ENCODE data around the gene STMP1. TPM values are rescaled to one million over a fixed set of nuclear protein-coding genes. Genes with fewer than 3 reads are reported as not detected.
"Not testable (repeated sequence)": the region's sequence is repeated elsewhere in the genome, so short reads cannot be mapped to it uniquely, and the experiment has no call there.

The STMP1 gene
- total RNA-seq, 2 donors from 2014 or later = 17.1 to 17.8 TPM

DNA sequence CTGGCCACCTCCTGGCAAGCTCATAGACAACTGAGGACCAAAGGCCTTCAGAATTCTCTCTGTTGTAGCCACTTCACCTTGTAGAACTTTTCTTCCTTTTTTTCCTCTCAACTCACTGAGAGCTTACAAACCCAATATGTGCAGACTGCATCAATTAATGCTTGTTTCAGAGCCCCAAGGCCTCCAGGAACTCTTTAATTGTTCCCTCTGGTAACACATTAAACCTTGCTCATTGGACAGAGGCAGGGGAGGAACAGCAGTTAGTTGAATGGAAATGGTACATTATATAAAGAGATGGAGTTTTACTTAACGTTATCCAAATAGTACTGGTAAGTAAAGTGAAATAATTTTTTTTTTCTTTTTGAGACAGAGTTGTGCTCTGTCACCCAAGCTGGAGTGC is 25.2 kb downstream of the STMP1 start:
- ATAC-seq (replicated peaks in 1 of 2) (no peak), DNase-seq (no peak)
- Mint-ChIP-seq H3K9me3 (no peaks in the 10 kb centered on the region), H3K27ac (no peak overlapping the region), H3K4me1 (ENCODE audit: low read depth) (no peaks in the 10 kb centered on the region), H3K27me3 (ENCODE audit: low read depth) (no peaks in the 10 kb centered on the region), H3K36me3 (ENCODE audit: insufficient read depth in 2 of 2) (no peaks in the 10 kb centered on the region), H3K4me3 (no peak overlapping the region)

DNA sequence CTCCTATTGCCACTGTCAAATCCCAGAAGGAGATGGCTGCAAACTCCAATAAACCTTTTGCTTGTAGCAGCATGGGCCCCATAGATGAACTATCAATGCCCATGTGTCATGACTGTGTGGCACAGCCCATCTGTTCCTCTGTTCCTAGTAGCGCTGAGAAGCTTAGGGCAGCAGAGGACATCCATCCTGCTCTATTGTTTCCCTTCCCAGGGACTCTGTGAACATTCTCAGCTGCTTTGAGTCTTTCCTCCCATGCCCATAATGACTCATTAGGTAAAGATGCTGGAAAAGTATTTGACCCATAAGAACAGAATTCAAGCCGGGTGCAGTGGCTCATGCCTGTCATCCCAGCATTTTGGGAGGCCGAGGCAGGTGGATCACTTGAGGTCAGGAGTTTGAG is 28.3 kb downstream of the STMP1 start:
- H3K9me3 Mint-ChIP-seq = no peaks in the 10 kb centered on the region
- DNase-seq (no peak), ATAC-seq (replicated peaks in 1 of 2) (no peak)
- H3K36me3 Mint-ChIP-seq (ENCODE audit: insufficient read depth in 2 of 2) = no peaks in the 10 kb centered on the region
- no peak overlapping the region for H3K4me3 Mint-ChIP-seq
- H3K27me3 Mint-ChIP-seq (ENCODE audit: low read depth) = no peaks in the 10 kb centered on the region
- H3K27ac Mint-ChIP-seq = no peak overlapping the region
- H3K4me1 Mint-ChIP-seq (ENCODE audit: low read depth) = no peaks in the 10 kb centered on the region

DNA sequence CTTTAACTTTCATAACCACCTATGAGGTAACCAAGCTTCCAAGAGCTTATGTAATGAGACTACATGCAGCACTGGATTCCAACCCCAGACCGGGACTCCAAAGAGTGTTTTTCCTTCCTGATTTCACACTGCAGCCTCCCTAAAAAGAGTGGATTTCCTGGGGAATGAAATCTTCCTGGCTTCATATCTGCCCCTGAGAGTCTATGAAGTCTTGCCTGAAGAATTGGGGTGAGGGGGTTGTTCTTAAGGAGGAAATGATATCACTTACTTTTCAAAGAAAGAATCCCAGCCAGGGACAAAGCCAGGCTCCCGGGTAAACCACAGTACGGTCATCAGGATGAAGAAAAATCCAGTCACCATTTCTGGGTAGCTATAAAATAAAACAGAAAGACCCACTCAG is 29.7 kb downstream of the STMP1 start:
- Mint-ChIP-seq H3K27ac (no peak overlapping the region), H3K4me3 (no peak overlapping the region), H3K27me3 (ENCODE audit: low read depth) (no peaks in the 10 kb centered on the region), H3K36me3 (ENCODE audit: insufficient read depth in 2 of 2) (no peaks in the 10 kb centered on the region), H3K4me1 (ENCODE audit: low read depth) (no peaks in the 10 kb centered on the region), H3K9me3 (no peaks in the 10 kb centered on the region)
- no peak for DNase-seq
- no peak for ATAC-seq (replicated peaks in 1 of 2)

DNA sequence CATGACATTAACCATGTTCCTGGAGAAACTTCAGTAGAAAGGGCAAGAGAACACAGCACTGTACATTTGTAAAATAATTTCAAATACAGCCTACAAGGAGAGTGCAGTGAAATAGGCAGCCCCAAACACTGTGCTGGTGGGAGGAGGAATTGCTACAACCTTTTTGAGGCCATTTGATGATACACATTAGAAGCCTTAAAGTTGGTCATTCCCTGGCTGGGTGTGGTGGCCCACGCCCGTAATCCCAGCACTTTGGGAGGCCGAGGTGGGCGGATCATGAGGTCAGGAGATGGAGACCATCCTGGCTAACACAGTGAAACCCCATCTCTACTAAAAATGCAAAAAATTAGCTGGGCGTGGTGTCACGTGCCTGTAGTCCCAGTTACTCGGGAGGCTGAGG is 30.3 kb downstream of the STMP1 start:
- not testable (repeated sequence) for DNase-seq; H3K9me3 Mint-ChIP-seq; H3K4me3 Mint-ChIP-seq; ATAC-seq (replicated peaks in 1 of 2); H3K36me3 Mint-ChIP-seq (ENCODE audit: insufficient read depth in 2 of 2); H3K27me3 Mint-ChIP-seq (ENCODE audit: low read depth); H3K4me1 Mint-ChIP-seq (ENCODE audit: low read depth); H3K27ac Mint-ChIP-seq

DNA sequence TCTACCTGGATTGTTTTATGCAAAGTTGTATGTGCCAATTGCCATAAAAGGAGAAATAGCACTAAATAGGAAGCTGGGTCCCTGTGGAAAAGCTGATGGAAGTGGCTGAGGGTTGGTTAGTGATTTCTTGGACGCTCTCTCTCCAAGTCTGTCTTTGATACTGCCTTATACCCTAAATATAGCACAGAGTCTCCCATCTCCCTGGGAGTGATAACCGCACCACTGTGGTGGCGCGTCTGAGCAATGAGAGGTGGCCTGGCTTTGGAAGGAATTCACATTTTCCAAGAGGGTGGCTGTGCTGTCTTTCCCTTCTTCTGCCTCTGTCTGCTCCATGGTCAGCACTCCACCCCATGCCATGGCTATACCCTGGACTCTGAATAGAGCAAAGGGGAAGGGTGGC is 31.2 kb downstream of the STMP1 start:
- Mint-ChIP-seq H3K36me3 (ENCODE audit: insufficient read depth in 2 of 2) (no peaks in the 10 kb centered on the region), H3K27ac (no peak overlapping the region), H3K4me1 (ENCODE audit: low read depth) (no peaks in the 10 kb centered on the region), H3K27me3 (ENCODE audit: low read depth) (no peaks in the 10 kb centered on the region), H3K4me3 (no peak overlapping the region), H3K9me3 (no peaks in the 10 kb centered on the region)
- DNase-seq = no peak
- no peak for ATAC-seq (replicated peaks in 1 of 2)

DNA sequence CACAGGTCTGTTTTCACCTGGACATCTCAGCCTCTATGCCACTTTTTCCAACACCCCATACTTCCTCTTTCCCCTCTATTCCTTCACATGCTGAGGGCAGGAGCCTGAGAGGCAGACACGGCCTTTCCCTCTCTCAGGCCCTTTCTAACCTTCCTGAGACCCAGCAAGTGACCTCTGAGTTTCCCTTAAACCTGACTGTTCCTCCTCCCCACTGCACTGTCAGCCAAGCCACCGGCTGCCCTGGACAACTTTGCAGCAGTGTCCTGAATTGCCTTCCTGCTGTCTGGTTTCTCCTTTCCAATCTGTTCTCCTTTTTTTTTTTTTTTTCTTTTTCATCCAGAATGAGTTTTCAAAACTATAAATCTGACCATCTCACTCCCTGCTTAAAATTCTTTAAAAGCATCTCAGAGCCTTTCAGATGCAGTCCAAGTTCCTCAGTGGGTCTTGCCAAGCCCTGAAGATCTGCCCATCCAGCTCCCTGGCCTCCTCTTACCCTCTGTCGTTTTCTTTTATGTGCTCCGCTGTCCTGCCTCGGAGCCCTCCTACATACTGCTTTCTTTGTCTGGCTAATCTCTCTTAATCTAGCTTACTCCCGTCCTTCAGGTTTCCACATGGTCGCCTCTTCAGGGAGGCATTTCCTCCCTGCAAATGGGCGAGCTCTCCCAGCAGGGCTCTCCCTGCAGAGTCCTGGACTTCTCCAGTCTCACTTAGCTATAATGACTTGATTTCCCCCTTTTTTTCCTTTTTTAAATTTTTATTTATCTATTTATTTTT is 35.1 kb downstream of the STMP1 start:
- Mint-ChIP-seq H3K27ac (no peak overlapping the region), H3K27me3 (ENCODE audit: low read depth) (no peaks in the 10 kb centered on the region), H3K4me1 (ENCODE audit: low read depth) (no peaks in the 10 kb centered on the region), H3K36me3 (ENCODE audit: insufficient read depth in 2 of 2) (no peaks in the 10 kb centered on the region), H3K9me3 (no peaks in the 10 kb centered on the region), H3K4me3 (no peak overlapping the region)
- ATAC-seq (replicated peaks in 1 of 2) = no peak
- no peak for DNase-seq

DNA sequence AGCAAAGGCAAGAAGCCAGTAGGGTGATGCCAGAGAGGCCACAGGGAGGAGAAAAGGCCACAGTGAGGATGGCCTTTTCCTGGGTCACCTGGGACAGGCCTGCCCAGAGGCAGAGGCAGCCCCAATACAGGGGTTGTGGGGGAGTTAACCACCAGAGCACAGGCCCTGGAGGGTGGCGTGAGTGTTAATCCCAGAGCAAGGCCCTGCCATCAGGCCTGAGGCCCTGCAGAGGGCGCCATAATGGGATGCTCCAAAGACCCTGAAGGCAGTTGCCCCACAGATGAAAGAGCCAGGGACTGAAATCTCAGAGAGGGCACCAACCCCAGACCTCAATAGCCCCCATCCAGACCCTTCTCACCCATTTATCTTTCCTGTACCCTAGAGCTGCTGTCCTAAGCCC is 41.8 kb downstream of the STMP1 start:
- peak in 1 of 2 donors; percentile 11 for DNase-seq
- no peak for ATAC-seq (replicated peaks in 1 of 2)
- H3K9me3 Mint-ChIP-seq = no peaks in the 10 kb centered on the region

DNA sequence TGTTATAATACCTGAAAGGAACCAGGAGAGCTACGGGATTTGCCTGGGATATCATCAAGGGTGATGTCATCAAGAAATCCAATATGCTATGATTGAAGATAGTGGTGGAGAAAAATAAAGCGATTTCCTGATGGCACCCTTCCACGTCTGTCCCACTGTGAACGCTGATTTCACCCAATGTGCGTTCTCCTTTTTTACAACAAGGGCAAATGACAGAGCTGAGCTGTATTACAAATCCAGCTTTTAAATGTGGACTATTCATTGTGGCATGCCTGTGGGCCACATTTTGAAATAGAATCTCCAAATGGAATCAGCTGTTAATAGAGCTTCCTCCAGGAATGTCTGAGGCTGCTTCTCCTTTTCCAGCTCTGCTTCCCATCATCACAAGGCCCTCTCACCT is 42.4 kb downstream of the STMP1 start:
- no peak for ATAC-seq (replicated peaks in 1 of 2)
- Mint-ChIP-seq H3K27me3 (ENCODE audit: low read depth) (no peaks in the 10 kb centered on the region), H3K36me3 (ENCODE audit: insufficient read depth in 2 of 2) (no peaks in the 10 kb centered on the region), H3K27ac (no peak overlapping the region), H3K9me3 (no peaks in the 10 kb centered on the region), H3K4me1 (ENCODE audit: low read depth) (no peaks in the 10 kb centered on the region), H3K4me3 (no peak overlapping the region)
- DNase-seq = no peak

More for the DNA sequence above, 41.8 kb downstream of the STMP1 start:
- H3K4me3 Mint-ChIP-seq = no peak overlapping the region
- no peaks in the 10 kb centered on the region for H3K4me1 Mint-ChIP-seq (ENCODE audit: low read depth)
- no peaks in the 10 kb centered on the region for H3K27me3 Mint-ChIP-seq (ENCODE audit: low read depth)
- H3K36me3 Mint-ChIP-seq (ENCODE audit: insufficient read depth in 2 of 2) = no peaks in the 10 kb centered on the region
- H3K27ac Mint-ChIP-seq = no peak overlapping the region

DNA sequence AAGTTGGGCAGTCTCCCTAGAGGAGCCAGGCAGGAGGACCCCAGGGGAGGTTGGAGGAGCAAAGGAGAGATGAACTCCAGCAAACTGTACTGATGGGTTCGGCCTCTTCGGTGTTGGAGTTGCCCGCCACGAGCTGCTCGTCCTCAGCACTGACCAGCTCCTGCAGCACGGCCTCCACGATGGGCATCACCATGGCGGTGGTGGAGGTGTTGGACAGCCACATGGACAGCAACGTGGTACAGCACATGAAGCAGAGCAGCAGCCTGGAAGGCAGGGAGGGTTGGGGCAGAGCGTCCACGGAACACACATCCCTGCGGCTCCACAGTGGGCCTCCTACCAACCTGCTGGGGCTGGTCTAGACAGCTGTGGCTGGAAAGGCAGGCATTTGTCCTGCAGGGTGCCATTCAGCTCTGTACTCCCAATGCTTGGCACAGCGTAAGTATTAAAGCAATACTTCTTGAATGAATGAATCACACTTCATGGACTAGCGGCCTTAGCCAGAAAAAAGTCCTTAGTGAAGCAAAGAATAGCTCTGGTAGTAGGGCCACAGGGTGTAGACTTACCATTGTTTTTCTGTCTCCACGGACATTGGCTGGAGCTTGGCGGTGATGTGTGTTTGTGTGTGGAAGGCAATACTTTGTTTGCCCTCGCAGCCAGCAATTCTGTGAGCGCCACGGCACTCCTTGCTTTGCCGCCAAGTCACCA is 43.9 kb downstream of the STMP1 start:
- H3K27ac Mint-ChIP-seq = no peak overlapping the region
- no peak overlapping the region for H3K4me3 Mint-ChIP-seq
- no peaks in the 10 kb centered on the region for H3K36me3 Mint-ChIP-seq (ENCODE audit: insufficient read depth in 2 of 2)
- no peaks in the 10 kb centered on the region for H3K27me3 Mint-ChIP-seq (ENCODE audit: low read depth)
- ATAC-seq (replicated peaks in 1 of 2) (no peak), DNase-seq (no peak)
- no peaks in the 10 kb centered on the region for H3K9me3 Mint-ChIP-seq
- no peaks in the 10 kb centered on the region for H3K4me1 Mint-ChIP-seq (ENCODE audit: low read depth)

DNA sequence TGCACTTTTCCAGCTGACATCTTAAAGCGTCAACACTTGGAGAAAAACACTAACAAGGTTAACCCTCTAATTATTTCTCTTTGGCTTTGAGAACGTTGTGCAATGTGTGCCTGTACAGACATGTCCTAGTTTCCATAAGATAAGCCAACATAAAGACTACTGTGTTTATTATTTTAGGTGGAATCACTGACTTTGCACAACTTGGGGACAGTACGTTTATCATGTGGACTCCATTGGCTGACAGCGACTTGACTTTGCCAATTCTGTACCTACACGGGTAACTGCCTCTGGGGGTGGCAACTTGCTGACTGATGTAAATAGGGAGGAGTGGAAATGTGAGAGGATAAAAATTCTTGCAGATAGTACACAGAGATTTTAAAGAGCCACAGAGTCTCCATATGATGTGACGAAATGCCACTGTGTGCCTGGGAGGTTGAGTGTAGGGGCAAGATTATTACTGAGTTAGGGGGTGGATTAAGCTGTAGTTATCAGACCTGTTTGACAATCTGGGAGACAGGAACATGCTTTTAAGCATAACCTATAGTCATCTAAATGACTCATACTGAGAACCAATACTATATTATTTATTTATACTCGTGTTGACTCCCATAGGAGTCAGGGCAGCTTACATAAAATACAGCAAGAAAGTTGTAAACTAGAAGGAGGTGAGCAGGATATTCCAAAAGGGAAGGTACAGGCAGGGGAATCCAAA is 44.7 kb downstream of the STMP1 start:
- ATAC-seq (replicated peaks in 1 of 2) = no peak
- Mint-ChIP-seq H3K27ac (no peak overlapping the region), H3K4me3 (no peak overlapping the region), H3K27me3 (ENCODE audit: low read depth) (no peaks in the 10 kb centered on the region), H3K9me3 (no peaks in the 10 kb centered on the region), H3K4me1 (ENCODE audit: low read depth) (no peaks in the 10 kb centered on the region), H3K36me3 (ENCODE audit: insufficient read depth in 2 of 2) (no peaks in the 10 kb centered on the region)
- no peak for DNase-seq

DNA sequence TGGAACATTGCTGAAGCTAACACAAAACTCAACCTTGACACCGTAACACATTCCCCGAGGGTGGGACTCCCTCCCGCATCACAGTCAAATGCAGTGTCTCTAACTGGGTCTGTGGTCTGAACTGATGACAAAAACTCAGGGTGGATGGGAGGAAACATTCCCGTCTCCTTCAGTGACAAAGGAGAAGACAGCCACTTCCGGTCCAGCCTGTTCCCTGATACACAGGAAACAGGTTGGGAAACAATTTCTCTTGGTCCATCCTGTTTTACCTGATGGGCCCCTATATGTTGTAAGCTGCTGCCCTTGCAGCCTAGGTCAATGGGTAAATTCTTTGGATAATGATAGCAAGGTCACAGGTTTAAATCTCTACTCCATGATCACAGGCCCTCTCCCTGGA is 45.3 kb downstream of the STMP1 start:
- Mint-ChIP-seq H3K4me1 (ENCODE audit: low read depth) (no peaks in the 10 kb centered on the region), H3K36me3 (ENCODE audit: insufficient read depth in 2 of 2) (no peaks in the 10 kb centered on the region), H3K9me3 (no peaks in the 10 kb centered on the region), H3K4me3 (no peak overlapping the region), H3K27ac (no peak overlapping the region), H3K27me3 (ENCODE audit: low read depth) (no peaks in the 10 kb centered on the region)
- no peak for ATAC-seq (replicated peaks in 1 of 2)
- no peak for DNase-seq

DNA sequence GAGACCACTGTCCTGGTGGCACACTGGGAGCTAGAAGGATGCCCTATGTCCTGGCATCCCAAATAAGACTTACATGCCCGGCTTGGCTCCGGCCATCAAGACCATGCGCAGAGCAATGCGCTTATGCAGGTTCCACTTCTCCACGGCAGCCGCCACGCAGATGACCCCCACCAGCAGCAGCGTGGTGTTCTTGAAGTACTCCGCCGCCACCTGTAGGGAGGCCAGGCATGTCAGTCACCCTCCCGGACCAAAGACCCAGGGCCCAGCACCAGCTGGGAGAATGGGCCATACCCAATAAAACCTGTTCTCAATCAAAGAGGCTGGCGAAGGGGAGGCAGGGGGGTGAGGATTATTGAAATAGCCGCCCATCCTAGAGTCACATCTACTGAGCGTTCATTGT is 45.7 kb downstream of the STMP1 start:
- ATAC-seq (replicated peaks in 1 of 2) (no peak), DNase-seq (no peak)
- Mint-ChIP-seq H3K27ac (no peak overlapping the region), H3K4me1 (ENCODE audit: low read depth) (no peaks in the 10 kb centered on the region), H3K36me3 (ENCODE audit: insufficient read depth in 2 of 2) (no peaks in the 10 kb centered on the region), H3K4me3 (no peak overlapping the region), H3K27me3 (ENCODE audit: low read depth) (no peaks in the 10 kb centered on the region), H3K9me3 (no peaks in the 10 kb centered on the region)

DNA sequence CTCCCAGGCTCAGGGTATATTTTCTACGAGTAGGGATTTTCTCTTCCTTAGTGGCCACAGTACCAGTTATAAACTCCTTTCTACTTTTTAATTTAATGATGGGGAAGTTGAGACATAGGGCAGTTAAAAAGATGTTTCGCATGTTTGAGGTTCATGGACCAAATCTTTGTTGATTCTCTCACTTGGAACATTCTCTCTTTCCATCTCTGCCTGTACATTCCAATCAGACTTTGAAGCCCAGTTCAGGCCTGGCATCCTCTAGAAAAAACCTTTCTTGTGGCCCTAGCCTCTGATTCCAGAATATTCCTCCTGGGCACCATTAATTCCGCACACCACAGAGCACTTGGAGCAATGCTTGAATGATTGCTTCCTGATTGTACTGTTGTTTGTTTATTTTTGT is 47.2 kb downstream of the STMP1 start:
- ATAC-seq (replicated peaks in 1 of 2) (no peak), DNase-seq (no peak)
- Mint-ChIP-seq H3K9me3 (no peaks in the 10 kb centered on the region), H3K36me3 (ENCODE audit: insufficient read depth in 2 of 2) (no peaks in the 10 kb centered on the region), H3K27ac (no peak overlapping the region), H3K4me1 (ENCODE audit: low read depth) (no peaks in the 10 kb centered on the region), H3K27me3 (ENCODE audit: low read depth) (no peaks in the 10 kb centered on the region), H3K4me3 (no peak overlapping the region)
